RWPE2 (cell line): ENCODE measurements around the gene CALML3.

Experiments used
- ATAC-seq: fragments of 200-7000 bp; cut with Tn5 transposase; 3 replicates; pipeline ENCODE4 v1.9.1; 2021; ENCODE audit warnings: low read depth
- DNase-seq: peaks from one replicate; pipeline ENCODE4 v3.0.0-alpha.2; 2020; ENCODE audit warnings: low spot score
- H3K27ac ChIP-seq: fragments of 450-650 bp; 2 replicates; pipeline ENCODE4 v1.5.1; 2017; ENCODE audit warnings: mild to moderate bottlenecking; ENCODE audit not compliant: poor library complexity, severe bottlenecking
- H3K27me3 ChIP-seq: fragments of 250-450 bp; sonication (Bioruptor Pico); 2 replicates; pipeline ENCODE4 v1.5.1; 2021; ENCODE audit warnings: mild to moderate bottlenecking, moderate library complexity; ENCODE audit not compliant: insufficient read depth, poor library complexity, severe bottlenecking
- H3K36me3 ChIP-seq: fragments of 250-450 bp; sonication (Bioruptor Pico); 2 replicates; pipeline ENCODE4 v1.5.1; 2020; ENCODE audit warnings: low read depth, mild to moderate bottlenecking, moderate library complexity
- H3K4me1 ChIP-seq: fragments of 250-450 bp; sonication (Bioruptor Pico); 2 replicates; pipeline ENCODE4 v1.5.1; 2021; ENCODE audit warnings: mild to moderate bottlenecking, moderate library complexity; ENCODE audit not compliant: insufficient read depth, poor library complexity, severe bottlenecking
- H3K4me3 ChIP-seq: fragments of 250-450 bp; sonication (Bioruptor Pico); 2 replicates; pipeline ENCODE4 v1.5.1; 2021; ENCODE audit warnings: mild to moderate bottlenecking, moderate library complexity; ENCODE audit not compliant: severe bottlenecking
- H3K9me3 ChIP-seq: fragments of 250-450 bp; sonication (Bioruptor Pico); 2 replicates; pipeline ENCODE4 v1.5.1; 2021; ENCODE audit warnings: mild to moderate bottlenecking, moderate library complexity; ENCODE audit not compliant: severe bottlenecking
- TF ChIP-seq, protein P1 (sequence below): fragments of 450-650 bp; IDR thresholded peaks from one replicate; pipeline ENCODE4 v1.5.1; 2017; ENCODE audit warnings: mild to moderate bottlenecking, moderate library complexity; ENCODE audit not compliant: poor library complexity, severe bottlenecking

Gene CALML3

DNA sequence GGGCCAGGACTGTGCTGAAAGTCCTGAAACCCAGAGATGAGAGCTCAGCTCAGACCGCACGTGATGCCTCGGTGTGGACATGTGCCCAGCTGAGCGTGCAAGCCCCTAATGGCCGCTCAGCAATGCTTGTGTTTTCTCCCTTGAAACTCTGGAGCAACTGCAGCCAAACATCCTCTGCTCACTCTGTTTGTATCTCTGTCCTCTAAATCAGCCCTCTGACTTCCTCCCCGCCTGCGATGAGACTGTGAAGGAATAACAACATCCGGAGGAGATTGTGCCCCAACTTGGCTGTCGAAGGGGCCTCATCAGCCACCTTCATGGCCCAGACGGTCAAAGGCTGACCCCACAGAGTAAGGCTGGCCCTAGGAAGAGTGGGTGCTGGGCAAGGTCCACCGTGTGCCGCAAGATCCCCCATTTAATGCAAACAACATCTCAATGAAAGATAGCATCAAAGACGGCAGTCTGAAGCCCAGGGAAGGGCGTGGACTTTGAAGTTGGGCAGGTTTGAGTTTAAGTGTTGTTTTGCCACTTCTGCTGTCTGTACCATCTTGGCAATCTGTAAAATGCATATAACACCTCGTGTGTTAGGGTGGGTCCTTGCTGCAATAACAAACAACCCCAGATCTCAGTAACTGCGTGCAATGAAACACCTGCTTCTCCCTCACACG, 39.9 kb downstream of the CALML3 start:
- H3K36me3 ChIP-seq, result no peaks in the 10 kb centered on the region
- H3K9me3 ChIP-seq, result no peaks in the 10 kb centered on the region
- ATAC-seq (no peak), DNase-seq (peak; percentile 22)
- H3K27me3 ChIP-seq, result no peaks in the 10 kb centered on the region
- H3K4me1 ChIP-seq, result peaks cover 44% of the 10 kb centered on the region
- no peak overlapping the region for H3K4me3 ChIP-seq
- TF ChIP-seq, protein P1, sequence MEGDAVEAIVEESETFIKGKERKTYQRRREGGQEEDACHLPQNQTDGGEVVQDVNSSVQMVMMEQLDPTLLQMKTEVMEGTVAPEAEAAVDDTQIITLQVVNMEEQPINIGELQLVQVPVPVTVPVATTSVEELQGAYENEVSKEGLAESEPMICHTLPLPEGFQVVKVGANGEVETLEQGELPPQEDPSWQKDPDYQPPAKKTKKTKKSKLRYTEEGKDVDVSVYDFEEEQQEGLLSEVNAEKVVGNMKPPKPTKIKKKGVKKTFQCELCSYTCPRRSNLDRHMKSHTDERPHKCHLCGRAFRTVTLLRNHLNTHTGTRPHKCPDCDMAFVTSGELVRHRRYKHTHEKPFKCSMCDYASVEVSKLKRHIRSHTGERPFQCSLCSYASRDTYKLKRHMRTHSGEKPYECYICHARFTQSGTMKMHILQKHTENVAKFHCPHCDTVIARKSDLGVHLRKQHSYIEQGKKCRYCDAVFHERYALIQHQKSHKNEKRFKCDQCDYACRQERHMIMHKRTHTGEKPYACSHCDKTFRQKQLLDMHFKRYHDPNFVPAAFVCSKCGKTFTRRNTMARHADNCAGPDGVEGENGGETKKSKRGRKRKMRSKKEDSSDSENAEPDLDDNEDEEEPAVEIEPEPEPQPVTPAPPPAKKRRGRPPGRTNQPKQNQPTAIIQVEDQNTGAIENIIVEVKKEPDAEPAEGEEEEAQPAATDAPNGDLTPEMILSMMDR, result no peak
- peak overlapping the region; percentile 93 for H3K27ac ChIP-seq

DNA sequence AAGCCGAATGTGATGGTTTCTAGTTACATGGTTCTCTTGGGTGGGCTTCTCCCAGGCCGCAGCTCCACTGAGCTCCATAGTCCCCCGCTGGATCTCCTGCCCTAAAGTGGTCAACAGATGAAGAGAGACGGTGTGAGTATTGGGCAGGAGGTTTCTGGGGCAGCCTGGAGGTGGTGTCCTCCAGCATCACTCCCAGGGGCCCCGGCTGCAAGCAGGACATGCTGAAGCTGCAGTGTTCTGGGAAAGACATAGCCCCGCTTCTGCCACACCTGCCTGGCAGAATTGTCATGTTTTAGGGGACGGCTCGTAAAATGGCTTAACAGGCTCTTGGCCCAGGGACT, 40.4 kb downstream of the CALML3 start:
- peak; percentile 15 for DNase-seq
- TF ChIP-seq, protein P1, result no peak
- Histone ChIP-seq H3K27ac (peak overlapping the region; percentile 93), H3K4me3 (no peak overlapping the region), H3K36me3 (no peaks in the 10 kb centered on the region), H3K27me3 (no peaks in the 10 kb centered on the region), H3K9me3 (no peaks in the 10 kb centered on the region), H3K4me1 (peaks cover 39% of the 10 kb centered on the region)
- no peak for ATAC-seq

DNA sequence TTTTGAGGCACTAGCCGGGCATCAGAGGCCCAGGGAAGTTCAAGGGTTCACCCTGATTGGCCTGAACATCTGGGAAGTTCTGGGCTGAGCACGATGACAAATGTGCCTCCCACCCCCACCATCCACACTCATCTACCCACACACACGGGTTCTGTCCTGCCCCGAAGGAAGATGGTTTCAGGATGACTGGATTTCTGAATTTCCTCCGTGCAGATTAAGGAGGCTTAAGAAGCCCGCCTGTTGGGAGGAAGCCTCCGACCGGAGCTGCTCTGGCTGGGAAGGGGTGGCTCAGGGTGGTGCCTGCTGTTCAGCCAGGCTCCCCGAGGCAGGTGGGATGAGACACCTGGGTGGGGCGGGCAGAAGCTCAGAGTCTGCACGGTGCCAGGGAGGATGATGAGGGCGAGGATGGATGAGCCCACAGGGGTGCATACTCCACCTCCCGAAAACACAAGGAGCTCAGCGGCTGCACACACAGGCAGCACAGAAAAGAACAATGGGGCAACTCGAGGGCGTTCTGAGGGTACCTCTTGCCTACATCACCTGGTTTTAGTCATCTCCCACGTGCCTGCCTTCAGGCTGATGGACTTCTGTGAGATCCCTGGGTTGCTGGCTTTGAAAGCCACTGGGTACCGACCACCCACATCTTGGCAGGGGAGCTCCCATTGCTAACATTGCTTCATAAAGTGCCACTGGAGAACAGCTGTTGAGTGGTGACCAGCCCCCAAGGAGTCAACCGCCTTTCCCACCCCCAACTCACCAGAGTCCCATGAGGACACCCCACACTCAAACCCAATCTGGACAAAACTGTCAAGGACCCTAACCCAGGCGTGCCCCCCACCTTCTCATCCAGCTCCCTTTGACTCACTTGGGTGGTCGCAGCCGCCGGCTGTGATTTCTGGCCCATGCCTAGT, 41.2 kb downstream of the CALML3 start:
- Histone ChIP-seq H3K27ac (peak overlapping the region; percentile 93), H3K9me3 (no peaks in the 10 kb centered on the region), H3K4me3 (no peak overlapping the region), H3K36me3 (no peaks in the 10 kb centered on the region), H3K4me1 (peaks cover 36% of the 10 kb centered on the region), H3K27me3 (no peaks in the 10 kb centered on the region)
- TF ChIP-seq, protein P1, result no peak
- DNase-seq, result peak; percentile 87
- peak; percentile 88 for ATAC-seq

DNA sequence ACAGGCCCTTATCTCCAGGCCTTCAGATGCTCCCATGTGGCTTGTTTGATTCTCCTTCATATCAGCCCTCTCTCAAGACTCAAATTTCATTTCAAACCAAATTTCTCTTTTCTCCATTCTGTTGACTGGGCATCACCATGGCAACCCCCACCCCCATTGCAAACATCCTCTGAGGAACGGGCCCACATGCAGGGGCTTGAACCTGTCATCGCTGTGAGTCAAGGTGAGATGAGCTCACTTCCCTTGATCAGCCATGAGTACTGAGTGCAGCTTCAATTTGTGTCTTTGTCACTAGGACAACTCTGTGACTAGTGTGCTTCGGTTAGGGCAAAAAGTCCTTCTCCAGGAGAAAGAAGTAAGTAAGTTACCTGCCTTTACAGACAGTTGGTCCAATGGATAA, 41.9 kb downstream of the CALML3 start:
- peak overlapping the region; percentile 93 for H3K27ac ChIP-seq
- no peak overlapping the region for H3K4me3 ChIP-seq
- TF ChIP-seq, protein P1, result no peak
- no peaks in the 10 kb centered on the region for H3K9me3 ChIP-seq
- no peaks in the 10 kb centered on the region for H3K27me3 ChIP-seq
- ATAC-seq (peak; percentile 48; the same call in 2 of the 3 replicates), DNase-seq (peak; percentile 82)
- H3K4me1 ChIP-seq, result peaks cover 36% of the 10 kb centered on the region
- H3K36me3 ChIP-seq, result no peaks in the 10 kb centered on the region
